Measurements from ENCODE around the gene AREL1. TPM values are rescaled to one million over a fixed set of nuclear protein-coding genes. Genes with fewer than 3 reads are reported as not detected.

AREL1 gene
- total RNA-seq, 3 donors from 2014 or later: 39.9 to 60.1 (median 42.2) TPM

GRCh38 chr14:74635847-74636246 lies 77.0 kb downstream of the AREL1 start:
- no peaks in the 10 kb centered on the region for H3K4me1 ChIP-seq (ENCODE audit: low read depth)
- intact Hi-C loops (cut with DNase I, micrococcal nuclease): no loop called here
- H3K9me3 ChIP-seq: no peaks in the 10 kb centered on the region
- no peak overlapping the region for H3K4me3 ChIP-seq
- DNase-seq: no peak
- no peaks in the 10 kb centered on the region for H3K36me3 ChIP-seq (ENCODE audit: low read depth)
- no peak for TF ChIP-seq CTCF (IDR thresholded peaks at IDR 0.05)
- no peak for ATAC-seq

- intact Hi-C loops (cut with DNase I, micrococcal nuclease): no loop called here
- ATAC-seq: no peak
- no peak for TF ChIP-seq CTCF (IDR thresholded peaks at IDR 0.05)
Measured at GRCh38 chr14:74634964-74635363, 77.9 kb downstream of the AREL1 start.

GRCh38 chr14:74634481-74634880 lies 78.4 kb downstream of the AREL1 start:
- Histone ChIP-seq H3K4me1 (ENCODE audit: low read depth) (no peaks in the 10 kb centered on the region), H3K4me3 (no peak overlapping the region), H3K9me3 (no peaks in the 10 kb centered on the region), H3K36me3 (ENCODE audit: low read depth) (no peaks in the 10 kb centered on the region)
- intact Hi-C loops (cut with DNase I, micrococcal nuclease): no loop called here
- no peak for ATAC-seq
- no peak for TF ChIP-seq CTCF (IDR thresholded peaks at IDR 0.05)
- no peak for DNase-seq

More at GRCh38 chr14:74634964-74635363, 77.9 kb downstream of the AREL1 start:
- H3K9me3 ChIP-seq: no peaks in the 10 kb centered on the region
- H3K36me3 ChIP-seq (ENCODE audit: low read depth): no peaks in the 10 kb centered on the region
- DNase-seq: no peak
- H3K4me3 ChIP-seq: no peak overlapping the region
- no peaks in the 10 kb centered on the region for H3K4me1 ChIP-seq (ENCODE audit: low read depth)

- ATAC-seq (no peak), DNase-seq (no peak)
- no peak for TF ChIP-seq CTCF (IDR thresholded peaks at IDR 0.05)
- no peak overlapping the region for H3K4me3 ChIP-seq
- H3K9me3 ChIP-seq: no peaks in the 10 kb centered on the region
- intact Hi-C loops (cut with DNase I, micrococcal nuclease): no loop called here
- no peaks in the 10 kb centered on the region for H3K36me3 ChIP-seq (ENCODE audit: low read depth)
- H3K4me1 ChIP-seq (ENCODE audit: low read depth): no peaks in the 10 kb centered on the region
Measured at GRCh38 chr14:74630881-74631690, 81.8 kb downstream of the AREL1 start.

- H3K4me1 ChIP-seq (ENCODE audit: low read depth): no peaks in the 10 kb centered on the region
- intact Hi-C loops (cut with DNase I, micrococcal nuclease): no loop called here
- DNase-seq: peak in 1 of 3 donors; percentile 48
- peak; percentile 54 for ATAC-seq
- TF ChIP-seq CTCF (IDR thresholded peaks at IDR 0.05): no peak
- no peaks in the 10 kb centered on the region for H3K36me3 ChIP-seq (ENCODE audit: low read depth)
- no peak overlapping the region for H3K4me3 ChIP-seq
- H3K9me3 ChIP-seq: no peaks in the 10 kb centered on the region
Measured at GRCh38 chr14:74628418-74628817, 84.5 kb downstream of the AREL1 start.
